Esophagus (tissue), 2 donors: ENCODE measurements around the gene EPS15. TPM values are rescaled to one million over a fixed set of nuclear protein-coding genes. Genes with fewer than 3 reads are reported as not detected.
A peak's percentile ranks its signal among the peaks of the same experiment; 100 is the strongest.

Source experiments
- H3K27ac ChIP-seq, 2 donors: one replicate each; pipeline ENCODE4 v1.5.1; 2013; ENCODE audit warnings: low read depth in 2 of 2, mild to moderate bottlenecking in 2 of 2, inconsistent platforms in 1 of 2, low read length in 1 of 2, moderate library complexity in 1 of 2
- H3K27me3 ChIP-seq, 2 donors: one replicate each; pipeline ENCODE4 v1.6.1; 2013; ENCODE audit warnings: low read length in 2 of 2, control low read depth in 1 of 2, mild to moderate bottlenecking in 1 of 2; ENCODE audit not compliant: insufficient read depth in 2 of 2, control insufficient read depth in 1 of 2
- H3K36me3 ChIP-seq, 2 donors: one replicate each; pipeline ENCODE4 v1.6.1; 2013; ENCODE audit warnings: low read length in 1 of 2; ENCODE audit not compliant: control insufficient read depth in 2 of 2, insufficient read depth in 2 of 2
- H3K4me1 ChIP-seq, 2 donors: one replicate each; pipeline ENCODE4 v1.6.1; 2013; ENCODE audit warnings: low read length in 1 of 2; ENCODE audit not compliant: control insufficient read depth in 2 of 2, insufficient read depth in 2 of 2
- H3K4me3 ChIP-seq, 2 donors: one replicate each; pipeline ENCODE4 v1.5.1; 2013; ENCODE audit warnings: low read length in 2 of 2, mild to moderate bottlenecking in 2 of 2, low read depth in 1 of 2, moderate library complexity in 1 of 2
- H3K9me3 ChIP-seq, 2 donors: one replicate each; pipeline ENCODE4 v1.6.1; 2013; ENCODE audit warnings: mild to moderate bottlenecking in 2 of 2, low read depth in 1 of 2, low read length in 1 of 2, moderate library complexity in 1 of 2; ENCODE audit not compliant: control insufficient read depth in 2 of 2, insufficient read depth in 1 of 2
- WGBS, 2 donors: extraction: QIAGEN DNeasy Blood & Tissue Kit; methylation state at CpG; one replicate each; pipeline ENCODE4 v1.1.7; 2013; 5-methylcytosine and 5-hydroxymethylcytosine counted together
- polyA plus RNA-seq, 2 donors: library from polyadenylated mRNA; stranded (reverse); fragments of 200-250 nt; gene quantifications; one replicate each; pipeline ENCODE4 v1.2.3, GENCODE V29; 2013
- donor health status: healthy with polysubstance abuse.
- donor health status: Bipolar disorder and iron deficiency.

The EPS15 gene
- polyA plus RNA-seq, 2 donors = 10.8 to 14.4 TPM

DNA sequence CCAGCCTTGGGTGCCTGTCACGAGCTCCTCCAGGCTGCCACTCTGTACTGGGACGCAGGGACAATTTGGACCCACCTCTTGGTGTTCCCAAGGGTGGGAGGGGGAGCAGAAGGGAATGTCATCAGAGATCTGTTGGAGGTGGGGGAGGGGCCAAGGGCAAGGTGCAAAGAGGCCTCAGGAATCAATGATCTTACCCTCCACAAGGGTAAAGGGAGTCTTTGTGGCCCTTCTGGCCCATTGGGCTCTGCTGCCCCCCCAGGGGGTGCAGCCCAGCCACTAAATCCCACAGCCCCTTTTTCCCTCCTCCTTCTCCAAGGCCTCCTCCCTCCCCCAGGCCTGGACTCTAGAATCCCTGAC lies 197.2 kb downstream of the EPS15 start:
- Histone ChIP-seq H3K4me1 (peaks cover 0 to 3% of the 10 kb centered on the region in 2 donors), H3K4me3 (no peak overlapping the region), H3K9me3 (no peaks in the 10 kb centered on the region), H3K27ac (no peak overlapping the region), H3K27me3 (no peaks in the 10 kb centered on the region), H3K36me3 (no peaks in the 10 kb centered on the region)
- WGBS, 2 donors = 72 to 90% methylated on average over 2 of the region's 2 CpGs

DNA sequence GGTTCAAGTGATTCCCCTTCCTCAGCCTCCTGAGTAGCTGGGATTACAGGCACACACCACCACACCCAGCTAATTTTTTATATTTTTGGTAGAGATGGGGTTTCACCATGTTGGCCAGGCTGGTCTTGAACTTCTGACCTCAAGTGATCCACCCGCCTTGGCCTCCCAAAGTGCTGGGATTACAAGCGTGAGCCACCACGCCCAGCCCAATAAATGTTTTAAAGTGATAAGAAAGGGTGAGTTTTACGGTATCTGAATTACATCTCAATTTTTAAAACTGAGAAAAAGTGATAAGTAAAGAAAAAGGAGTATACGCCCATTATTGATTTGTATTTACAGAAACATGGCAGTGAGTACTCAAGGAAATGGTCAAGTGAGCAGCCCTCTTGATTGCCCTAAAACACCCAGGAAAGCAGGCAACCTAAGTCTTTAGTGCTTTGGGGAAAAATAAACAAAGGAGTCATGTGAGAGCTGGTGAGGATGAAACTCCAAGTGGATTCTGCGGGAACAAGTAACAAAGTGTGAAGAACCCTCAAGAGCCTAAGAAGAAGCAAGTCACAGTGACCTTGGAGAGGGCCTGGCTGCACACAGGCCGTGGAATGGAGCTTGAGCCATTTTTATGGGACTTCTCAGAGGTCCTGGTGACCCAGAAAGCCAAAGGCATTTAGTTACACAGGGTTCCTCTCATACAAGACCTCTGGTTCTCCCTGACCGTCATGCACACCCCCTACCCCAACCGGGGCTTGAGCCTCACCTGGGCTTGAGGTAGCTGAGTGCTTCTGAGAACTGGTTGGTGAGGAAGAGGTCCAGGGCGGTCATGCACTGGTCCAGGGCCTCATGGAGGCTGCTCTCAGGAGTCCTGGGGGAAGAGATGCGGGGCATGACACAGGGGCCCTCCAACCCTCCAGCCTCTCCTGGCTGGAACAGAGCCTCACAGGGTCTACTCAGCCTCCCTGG lies 197.8 kb downstream of the EPS15 start:
- Histone ChIP-seq H3K27ac (no peak overlapping the region), H3K36me3 (no peaks in the 10 kb centered on the region)
- WGBS, 2 donors = 89 to 95% methylated on average over 11 of the region's 11 CpGs

DNA sequence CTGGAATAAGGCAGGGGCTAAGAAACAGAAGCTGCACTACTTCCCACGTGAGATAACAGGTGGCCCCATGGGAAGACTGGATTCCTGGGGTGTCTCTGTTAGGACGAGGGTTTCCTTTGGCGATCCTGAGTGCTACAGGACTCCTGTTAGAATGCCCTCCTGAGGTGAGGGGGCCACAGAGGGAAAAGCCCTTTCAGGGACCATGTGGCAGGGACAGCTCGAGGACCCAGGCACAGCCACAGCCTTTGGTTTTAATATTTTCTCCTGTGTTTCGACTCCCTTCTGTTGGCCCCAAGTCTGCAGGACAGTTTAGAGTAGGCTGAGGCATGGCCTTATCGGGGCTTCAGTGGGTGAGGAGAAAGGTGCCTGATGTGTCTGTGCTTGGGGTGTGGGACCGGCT lies 201.3 kb downstream of the EPS15 start:
- peaks cover 0 to under 1% of the 10 kb centered on the region in 2 donors for H3K36me3 ChIP-seq
- H3K4me1 ChIP-seq = peaks cover 0 to 24% of the 10 kb centered on the region in 2 donors
- no peak overlapping the region for H3K4me3 ChIP-seq
- no peaks in the 10 kb centered on the region for H3K9me3 ChIP-seq
- no peak overlapping the region for H3K27ac ChIP-seq
- no peaks in the 10 kb centered on the region for H3K27me3 ChIP-seq
- WGBS, 2 donors = 93 to 95% methylated on average over 7 of the region's 7 CpGs

More for the DNA sequence above, 197.8 kb downstream of the EPS15 start:
- H3K27me3 ChIP-seq = no peaks in the 10 kb centered on the region
- no peaks in the 10 kb centered on the region for H3K9me3 ChIP-seq
- H3K4me3 ChIP-seq = no peak overlapping the region
- H3K4me1 ChIP-seq = peaks cover 2 to 3% of the 10 kb centered on the region in 2 donors

DNA sequence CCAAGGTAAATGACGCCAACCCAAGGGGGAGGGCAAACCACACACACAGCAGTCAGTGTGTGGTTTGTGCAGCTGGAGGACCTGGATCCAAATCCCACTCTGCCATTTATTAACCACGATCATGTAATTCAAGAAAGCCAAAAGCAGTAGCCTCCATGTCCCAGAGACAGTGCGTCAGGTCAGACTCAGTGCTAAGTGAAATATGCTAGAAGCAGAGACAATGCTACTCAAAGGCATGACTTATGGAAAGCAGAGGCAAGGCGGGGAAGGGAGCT lies 202.3 kb downstream of the EPS15 start:
- H3K27ac ChIP-seq = no peak overlapping the region
- H3K9me3 ChIP-seq = no peaks in the 10 kb centered on the region
- H3K4me3 ChIP-seq = no peak overlapping the region
- no peaks in the 10 kb centered on the region for H3K27me3 ChIP-seq
- peaks cover 0 to 24% of the 10 kb centered on the region in 2 donors for H3K4me1 ChIP-seq
- WGBS, 2 donors = 85 to 88% methylated on average over 4 of the region's 4 CpGs
- H3K36me3 ChIP-seq = peaks cover 0 to 3% of the 10 kb centered on the region in 2 donors

DNA sequence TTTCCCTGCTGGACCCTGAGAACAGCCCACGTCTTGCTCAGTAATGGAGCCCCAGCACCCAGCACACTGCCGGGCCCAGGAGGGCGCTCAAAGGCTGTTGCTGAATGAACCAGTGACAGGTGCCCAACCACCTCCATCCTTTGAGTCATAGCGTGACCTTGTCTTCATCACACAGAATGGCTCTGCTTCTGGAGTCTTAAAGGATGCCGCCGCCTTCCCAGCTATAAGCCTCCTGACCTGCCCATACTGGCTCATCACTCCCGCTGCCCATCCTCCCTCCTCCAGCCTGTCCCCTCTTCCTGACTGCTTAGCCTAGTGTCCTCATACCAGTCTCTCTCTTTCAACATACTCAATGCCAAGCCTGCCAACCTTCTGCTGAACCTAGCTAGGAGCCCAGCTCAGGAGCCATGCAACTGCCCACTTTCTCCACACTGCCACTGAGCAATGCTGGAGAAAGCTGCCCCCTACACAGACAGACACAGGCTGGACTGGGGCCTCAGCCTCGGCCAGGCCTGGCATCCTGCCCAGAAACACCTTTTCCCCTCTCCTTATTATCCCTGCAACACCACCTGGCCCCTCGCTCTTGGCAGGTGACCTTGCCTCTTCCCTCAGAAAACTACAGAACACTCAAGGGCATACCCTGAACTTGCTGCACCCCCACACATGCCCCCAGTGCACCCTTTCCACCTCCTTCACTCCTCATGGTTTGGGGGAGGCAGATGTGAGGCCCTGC lies 202.8 kb downstream of the EPS15 start:
- Histone ChIP-seq H3K9me3 (no peaks in the 10 kb centered on the region), H3K27me3 (no peaks in the 10 kb centered on the region), H3K27ac (peak overlapping the region in 1 of 2 donors; percentile 99), H3K4me1 (peaks cover 0 to 24% of the 10 kb centered on the region in 2 donors), H3K4me3 (no peak overlapping the region), H3K36me3 (peaks cover 0 to 4% of the 10 kb centered on the region in 2 donors)
- WGBS, 2 donors = 77 to 82% methylated on average over 9 of the region's 9 CpGs

DNA sequence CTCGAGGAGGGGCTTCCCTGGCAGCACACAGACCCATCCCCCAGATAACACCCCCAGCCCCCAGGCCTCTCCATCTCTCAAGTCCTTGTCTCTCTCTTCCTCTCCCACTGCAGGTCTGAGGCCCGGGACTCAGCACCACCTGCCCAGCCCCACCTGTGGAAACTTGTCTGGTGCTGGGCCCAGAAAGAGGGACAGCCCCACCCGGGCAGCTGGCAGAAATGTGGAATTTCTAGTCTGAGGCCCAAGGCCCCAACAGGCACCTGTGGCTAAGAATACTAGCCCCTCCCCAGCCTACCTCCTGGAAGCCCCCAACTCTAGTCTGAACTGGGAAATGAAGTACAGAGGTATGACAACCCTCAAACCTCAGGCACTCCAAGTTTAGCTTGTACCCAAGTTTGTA lies 204.1 kb downstream of the EPS15 start:
- H3K4me3 ChIP-seq = no peak overlapping the region
- 23 to 35% methylated on average over 3 of the region's 3 CpGs for WGBS, 2 donors
- no peaks in the 10 kb centered on the region for H3K27me3 ChIP-seq
- H3K4me1 ChIP-seq = peaks cover 0 to 24% of the 10 kb centered on the region in 2 donors
- H3K36me3 ChIP-seq = peaks cover 0 to 7% of the 10 kb centered on the region in 2 donors
- no peaks in the 10 kb centered on the region for H3K9me3 ChIP-seq
- H3K27ac ChIP-seq = peak overlapping the region; percentile 92 to 99

DNA sequence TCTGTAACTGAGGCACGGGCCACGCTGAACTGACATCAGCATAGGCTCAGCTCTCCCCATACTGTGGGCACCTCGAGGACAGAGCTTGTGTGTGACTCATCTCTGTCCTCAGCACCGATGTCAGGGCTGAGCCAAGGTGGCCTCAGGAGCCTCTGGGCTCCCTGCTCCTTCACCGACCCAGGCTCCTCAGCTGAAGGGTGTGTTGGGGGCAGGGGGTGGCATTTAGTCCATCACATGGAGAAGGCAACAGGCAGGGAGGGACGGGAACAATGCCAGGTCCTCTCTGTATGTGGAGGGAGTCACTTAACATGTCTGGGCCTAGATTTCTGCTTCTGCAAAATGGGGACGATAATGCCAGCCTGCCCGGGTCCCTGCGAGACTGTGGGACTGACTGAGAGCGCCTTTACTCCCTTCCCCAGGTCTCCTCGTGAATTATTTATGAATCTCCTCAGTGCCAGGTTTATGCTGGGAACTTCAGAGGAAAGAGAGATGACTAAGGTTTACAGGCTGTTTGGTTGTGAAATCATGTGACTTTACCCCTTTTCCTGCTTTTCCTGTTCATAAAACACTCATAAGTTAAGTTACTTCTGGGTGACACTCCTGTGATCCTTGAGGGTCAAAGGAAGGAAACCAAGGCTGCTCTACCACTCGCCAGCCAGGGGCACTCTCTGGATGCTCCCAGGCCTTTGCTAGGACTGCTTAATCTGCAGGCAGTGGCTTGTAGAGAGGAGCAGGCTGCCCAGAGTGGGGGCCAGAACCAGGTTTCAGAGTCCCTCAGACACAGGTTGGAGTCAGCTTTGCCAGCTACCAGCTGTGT lies 204.9 kb downstream of the EPS15 start:
- Histone ChIP-seq H3K36me3 (peaks cover 0 to 7% of the 10 kb centered on the region in 2 donors), H3K9me3 (no peaks in the 10 kb centered on the region), H3K4me3 (no peak overlapping the region), H3K27me3 (no peaks in the 10 kb centered on the region), H3K4me1 (peaks cover 0 to 24% of the 10 kb centered on the region in 2 donors), H3K27ac (peak overlapping the region; percentile 92 to 99)
- WGBS, 2 donors = 39 to 42% methylated on average over 12 of the region's 12 CpGs

DNA sequence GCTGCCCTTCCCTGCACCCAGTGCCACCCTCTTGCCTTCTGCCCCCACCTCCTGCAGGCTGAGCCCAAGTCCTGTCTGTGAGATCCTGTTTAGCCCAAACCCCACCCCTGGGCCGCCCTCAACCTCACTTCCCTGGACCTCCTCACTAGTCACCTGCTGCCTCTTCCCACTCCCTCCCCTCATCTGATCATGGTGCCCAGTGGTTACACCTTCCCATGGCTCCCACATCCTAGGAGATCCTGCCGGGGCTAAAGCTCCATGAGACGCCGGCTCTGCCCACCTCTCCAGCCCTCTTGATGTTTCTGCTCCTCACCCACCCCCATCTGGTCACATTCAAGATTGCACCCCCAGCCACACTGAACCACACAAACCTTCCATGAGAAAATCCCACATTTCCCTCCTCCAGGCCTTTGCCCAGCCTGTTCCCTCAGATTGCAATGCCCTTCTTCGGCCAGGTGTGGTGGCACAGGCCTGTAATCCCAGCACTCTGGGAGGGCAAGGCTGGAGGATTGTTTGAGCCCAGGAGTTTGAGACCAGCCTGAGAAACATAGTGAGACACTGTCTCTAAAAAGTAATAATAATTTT lies 205.7 kb downstream of the EPS15 start:
- H3K4me1 ChIP-seq = peaks cover 0 to 24% of the 10 kb centered on the region in 2 donors
- H3K27ac ChIP-seq = peak overlapping the region; percentile 92 to 99
- H3K4me3 ChIP-seq = no peak overlapping the region
- 90 to 93% methylated on average over 5 of the region's 5 CpGs for WGBS, 2 donors
- no peaks in the 10 kb centered on the region for H3K9me3 ChIP-seq
- H3K27me3 ChIP-seq = no peaks in the 10 kb centered on the region
- H3K36me3 ChIP-seq = peaks cover 0 to 9% of the 10 kb centered on the region in 2 donors

DNA sequence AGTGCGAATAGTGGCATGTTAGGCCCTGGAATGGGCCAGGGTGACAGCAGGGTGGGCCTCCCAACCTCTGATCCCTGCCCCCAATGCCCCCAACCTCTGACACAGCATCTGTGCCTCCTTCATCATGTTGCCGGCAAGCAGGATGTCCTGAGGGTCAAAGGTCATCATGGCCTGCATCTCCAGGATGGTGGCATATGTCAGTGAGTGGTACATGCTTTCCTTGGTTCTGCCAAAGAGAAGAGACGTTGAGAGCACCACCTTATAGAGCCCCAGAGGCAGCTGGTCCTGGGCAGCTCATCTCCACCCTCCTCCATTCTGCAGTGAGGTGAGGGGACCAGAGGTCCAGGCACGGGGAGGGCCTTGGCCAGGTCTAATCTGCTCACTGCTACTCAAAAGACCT lies 206.3 kb downstream of the EPS15 start:
- Histone ChIP-seq H3K27me3 (no peaks in the 10 kb centered on the region), H3K4me1 (peaks cover 0 to 24% of the 10 kb centered on the region in 2 donors), H3K27ac (no peak overlapping the region), H3K9me3 (no peaks in the 10 kb centered on the region), H3K4me3 (no peak overlapping the region), H3K36me3 (peaks cover 0 to 9% of the 10 kb centered on the region in 2 donors)
- 82 to 86% methylated on average over 4 of the region's 4 CpGs for WGBS, 2 donors
